T-helper 1 cell treated with Interleukin-12 subunit alpha and Interleukin-12 subunit beta and Interleukin-4 antibody, amounts not matched to agents 30 ng/mL and 1 ng/mL, for 36 hours (primary cell): ENCODE data around the gene TERB1. TPM values are rescaled to one million over a fixed set of nuclear protein-coding genes. Genes with fewer than 3 reads are reported as not detected.

ENCODE experiments used
- intact Hi-C: fragments of 100-400 bp; cut with micrococcal nuclease; formaldehyde crosslinking; loops from one replicate; pipeline ENCODE4 v1.15.1; 2024
- total RNA-seq: library from RNA; stranded (reverse); gene quantifications from 2 replicates; pipeline ENCODE4 v1.2.3, GENCODE V29; 2022

Gene TERB1
- total RNA-seq, 1 donor from 2014 or later = not detected

- intact Hi-C loops = loop anchor here (1.0 to 5.0 kb wide), 8 partner anchors 23 to 235 kb away; partner anchors contain the start of genes CKLF, CMTM4 and NAE1
These were observed 49.9 kb downstream of the TERB1 start, which contains the start of gene DYNC1LI2 for GRCh38 chr16:66751303-66751991. Gene DYNC1LI2, minus strand, starts transcription at chr16:66751609. Its CDS starts 18 bp downstream, at chr16:66751591.

DNA sequence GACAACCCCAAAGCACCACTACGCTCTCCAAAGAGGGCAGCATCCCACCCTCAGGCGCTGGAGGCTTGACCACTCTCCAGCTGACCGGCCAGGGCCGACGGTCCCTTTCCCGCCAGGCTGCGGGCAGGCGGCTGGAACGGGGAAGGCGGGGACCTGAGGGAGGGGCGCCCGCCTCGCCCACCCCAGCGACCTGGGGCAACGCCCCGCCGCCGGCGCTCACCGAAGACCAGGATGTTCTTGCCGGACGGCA, 50.4 kb downstream of the TERB1 start:
- intact Hi-C loops = loop anchor here (1.0 to 5.0 kb wide), 8 partner anchors 23 to 234 kb away; partner anchors contain the start of genes CKLF, CMTM4 and NAE1

DNA sequence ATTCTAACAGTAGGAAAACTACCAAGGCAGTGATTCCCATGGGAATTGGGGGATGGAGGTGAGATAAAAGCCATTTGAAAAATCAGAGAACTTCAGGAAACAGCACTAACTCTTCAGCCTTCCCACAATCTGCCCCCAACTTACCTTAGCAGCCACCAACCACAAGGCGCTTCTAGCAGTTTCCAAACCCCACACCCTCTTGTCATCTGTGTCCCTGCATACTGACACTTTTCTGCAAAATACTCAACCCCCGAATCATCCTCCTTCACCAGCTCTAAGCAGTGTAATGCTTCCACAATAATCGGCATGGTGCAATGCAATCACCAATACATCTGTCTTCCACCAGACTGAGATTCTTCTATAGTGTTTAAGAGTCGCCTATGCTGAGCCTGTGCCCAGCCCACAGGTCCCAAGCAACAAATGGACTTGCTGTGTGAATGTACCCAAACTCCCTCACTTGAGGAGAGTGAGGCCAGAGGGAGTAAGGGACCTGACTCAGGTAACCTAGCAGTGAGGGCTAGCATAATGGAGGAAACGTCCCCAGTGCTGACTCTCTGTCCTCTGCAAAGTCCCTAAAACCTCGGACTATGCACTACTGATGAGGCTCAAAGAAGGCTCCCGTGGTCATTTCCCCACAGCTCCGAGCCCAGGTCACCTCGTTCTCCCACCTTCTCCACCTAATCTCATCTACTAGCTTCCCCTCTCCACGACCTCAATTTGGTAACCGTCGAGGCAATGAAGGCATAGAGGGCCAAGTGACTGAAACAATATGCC, 50.9 kb downstream of the TERB1 start:
- intact Hi-C loops = loop anchor here (1.0 to 5.0 kb wide), 10 partner anchors 10 to 234 kb away; partner anchors contain the start of genes CKLF, CMTM4, NAE1 and PDP2

- intact Hi-C loops = no loop called here
These were observed 54.7 kb downstream of the TERB1 start for GRCh38 chr16:66746682-66747081.

- intact Hi-C loops = no loop called here
These were observed 55.3 kb downstream of the TERB1 start for GRCh38 chr16:66746048-66746447.

- intact Hi-C loops = loop anchor here (2.0 kb wide), 1 partner anchor 335 kb away; no protein-coding TSS in a partner anchor
These were observed 59.2 kb downstream of the TERB1 start for GRCh38 chr16:66741950-66742808.

DNA sequence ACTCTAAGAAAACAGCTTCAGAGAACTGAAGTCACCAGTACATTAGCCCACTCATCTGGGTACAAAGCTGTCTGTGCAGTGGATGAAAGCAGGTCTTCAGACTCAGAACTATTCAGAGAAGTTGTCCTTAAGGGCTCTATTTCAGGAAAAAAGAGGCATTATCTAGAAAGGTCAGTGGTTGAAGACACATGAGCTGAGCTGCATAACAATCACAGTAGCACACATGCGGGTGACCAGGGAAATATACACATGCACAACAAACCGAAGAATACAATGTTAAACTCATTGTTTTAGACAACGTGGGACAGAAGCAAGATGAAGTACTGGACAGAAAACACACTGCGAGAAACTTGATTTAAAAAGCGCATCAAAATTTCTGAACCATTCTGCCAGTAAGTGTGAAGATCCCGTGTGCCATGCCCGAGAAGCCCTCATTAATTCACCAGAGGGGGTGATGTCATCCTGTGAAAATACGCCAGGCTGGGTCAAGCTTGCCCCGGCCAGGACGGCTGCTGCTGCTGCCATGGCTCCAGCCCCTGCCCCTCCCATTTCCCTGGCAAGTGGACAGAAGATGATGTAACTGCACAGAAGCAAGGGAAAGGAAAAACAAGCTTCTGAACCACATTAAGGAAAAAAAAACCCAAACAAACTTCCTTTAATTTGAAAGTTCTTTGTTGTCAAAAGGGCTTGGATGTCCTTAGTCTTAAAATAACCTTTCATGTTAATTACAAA, 60.0 kb downstream of the TERB1 start:
- intact Hi-C loops = loop anchor here (2.0 kb wide), 1 partner anchor 335 kb away; no protein-coding TSS in a partner anchor

DNA sequence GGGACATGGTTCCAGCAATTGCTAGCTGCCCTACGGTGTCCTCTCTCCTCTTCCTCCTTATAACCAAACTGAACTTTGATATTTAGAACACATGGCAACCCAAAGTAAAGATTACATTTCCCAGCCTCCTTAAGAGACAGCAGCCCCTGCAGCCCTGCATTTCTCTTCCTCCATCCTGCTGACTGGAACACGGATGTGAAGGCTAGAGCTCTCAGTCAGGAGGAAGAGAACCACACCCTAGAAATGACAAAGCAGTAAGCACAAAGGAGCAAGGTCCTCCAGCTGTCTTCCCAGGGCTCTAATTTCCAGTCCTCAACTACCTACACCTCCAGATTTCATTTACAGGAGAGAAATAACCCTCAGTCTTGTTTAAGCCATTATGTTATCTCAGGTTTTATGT, 60.9 kb downstream of the TERB1 start:
- intact Hi-C loops = loop anchor here (1.0 to 2.0 kb wide), 5 partner anchors 10 to 334 kb away; no protein-coding TSS in a partner anchor

DNA sequence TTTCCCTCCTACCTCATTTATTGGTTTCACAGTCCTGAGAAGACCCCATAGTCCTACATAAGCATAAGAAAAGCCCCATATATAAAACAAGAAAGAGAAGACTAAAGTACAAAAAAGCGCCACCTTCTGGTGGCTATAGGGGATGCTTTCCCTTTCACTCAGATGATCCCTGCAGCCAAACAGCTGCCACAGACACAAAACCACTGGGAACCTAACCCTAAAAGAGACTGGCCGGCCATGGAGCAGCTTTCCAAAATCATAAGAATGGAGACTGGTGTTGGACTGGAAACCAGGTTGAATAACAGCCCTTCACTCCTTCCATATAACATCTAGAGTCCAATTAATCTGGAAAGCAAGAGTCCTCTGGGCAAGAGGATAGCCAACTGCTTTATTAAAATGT, 61.4 kb downstream of the TERB1 start:
- intact Hi-C loops = loop anchor here (1.0 to 2.0 kb wide), 5 partner anchors 10 to 333 kb away; no protein-coding TSS in a partner anchor

DNA sequence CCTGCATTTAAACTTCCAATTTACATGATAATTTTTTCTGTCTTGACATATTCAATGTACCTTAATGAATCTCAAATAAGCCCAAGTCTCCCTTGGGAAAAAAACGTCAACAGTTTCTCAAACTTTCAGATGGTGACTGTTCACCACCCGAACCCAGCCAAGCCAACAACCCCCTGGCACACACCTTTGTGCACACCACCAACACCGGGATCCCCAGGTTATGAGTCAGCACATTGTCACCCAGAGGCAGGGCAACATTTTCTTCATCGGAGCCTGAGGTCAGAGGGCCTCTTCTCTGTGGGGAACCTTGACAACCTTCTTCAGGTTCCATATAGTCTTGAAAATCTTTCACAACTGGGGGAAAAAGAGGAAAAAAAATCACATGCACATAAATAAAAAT, 65.5 kb downstream of the TERB1 start:
- intact Hi-C loops = no loop called here

GRCh38 chr16:66731101-66731500, 70.3 kb downstream of the TERB1 start:
- intact Hi-C loops = no loop called here

- intact Hi-C loops = loop anchor here (1.0 to 2.0 kb wide), 6 partner anchors 11 to 322 kb away; partner anchors contain the start of genes CMTM4 and DYNC1LI2
These were observed 72.6 kb downstream of the TERB1 start for GRCh38 chr16:66728804-66729203.

GRCh38 chr16:66728117-66728787, 73.1 kb downstream of the TERB1 start:
- intact Hi-C loops = loop anchor here (1.0 to 2.0 kb wide), 6 partner anchors 12 to 321 kb away; partner anchors contain the start of genes CMTM4 and DYNC1LI2

GRCh38 chr16:66720766-66721165, 80.6 kb downstream of the TERB1 start:
- intact Hi-C loops = no loop called here

- intact Hi-C loops = no loop called here
These were observed 82.1 kb downstream of the TERB1 start for GRCh38 chr16:66719246-66719645.

GRCh38 chr16:66717776-66718175, 83.6 kb downstream of the TERB1 start:
- intact Hi-C loops = no loop called here

DNA sequence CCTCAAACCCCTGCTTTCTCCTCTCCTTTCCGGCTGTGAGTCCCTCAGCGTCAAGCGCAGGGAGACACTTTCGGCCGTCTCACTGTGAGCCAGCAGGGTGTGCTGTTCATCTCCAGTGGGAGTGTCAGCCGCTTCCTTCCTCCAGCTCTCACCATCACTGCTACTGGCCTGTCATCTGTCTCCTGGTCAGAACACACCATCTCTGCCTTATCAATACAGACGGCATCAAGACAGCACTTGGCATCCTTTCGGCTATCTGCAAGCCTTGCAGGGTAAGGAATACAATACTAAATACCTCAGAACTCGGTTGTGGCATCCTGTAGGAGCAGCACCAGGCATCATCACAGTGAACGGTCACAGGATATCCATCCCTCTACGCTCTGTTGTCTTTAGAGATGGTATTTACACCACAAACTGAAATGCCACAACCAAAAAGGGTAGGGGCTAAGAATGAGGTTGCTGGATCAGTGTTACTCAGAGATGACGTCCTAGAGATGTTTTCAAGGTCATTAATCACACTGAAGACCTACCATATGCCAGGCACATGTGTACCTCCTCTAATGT, 84.2 kb downstream of the TERB1 start:
- intact Hi-C loops = no loop called here

DNA sequence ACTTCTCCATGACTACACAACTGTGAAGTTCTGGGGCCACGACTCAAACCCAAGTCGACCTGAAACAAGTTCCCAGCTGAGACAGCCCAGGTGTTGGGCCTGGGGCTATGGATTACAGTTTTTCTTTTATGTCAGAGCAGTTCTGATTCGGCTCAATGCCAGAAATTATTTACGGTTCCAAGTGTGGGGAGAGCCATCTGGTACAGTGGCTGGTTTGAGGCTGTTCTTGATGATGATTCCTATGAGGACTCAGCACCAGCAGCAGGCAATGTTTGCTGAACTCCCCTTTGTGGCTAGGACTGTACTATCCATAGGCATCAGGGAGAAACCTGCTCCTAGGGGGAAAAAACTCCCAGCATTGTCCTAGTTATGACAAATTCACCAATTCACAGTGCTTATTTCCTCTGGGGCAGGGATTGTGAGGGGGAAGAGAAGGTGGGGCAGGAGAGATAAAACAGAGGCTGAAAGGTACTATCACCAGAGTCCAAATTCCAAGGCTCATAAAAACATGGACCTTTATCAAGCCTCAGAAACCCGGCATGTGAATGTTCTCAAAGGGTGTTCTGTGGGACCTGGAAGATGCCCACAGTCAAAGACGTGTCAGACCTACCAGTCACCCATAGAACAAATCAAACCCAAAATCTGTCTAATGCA, 86.6 kb downstream of the TERB1 start:
- intact Hi-C loops = no loop called here

GRCh38 chr16:66714062-66714461, 87.3 kb downstream of the TERB1 start:
- intact Hi-C loops = no loop called here
